Fibroblast of peridontal ligament (primary cell): ENCODE data around the gene KDR.

Experiments used
- DNase-seq: peaks from one replicate; pipeline ENCODE4 v3.0.0-alpha.2; 2010; ENCODE audit errors: extremely low read depth

Gene KDR

GRCh38 chr4:55079451-55080173, 45.8 kb downstream of the KDR start:
- no peak for DNase-seq

GRCh38 chr4:55078987-55079386, 46.4 kb downstream of the KDR start:
- DNase-seq: peak; percentile 30

GRCh38 chr4:55077577-55077976, 47.8 kb downstream of the KDR start:
- no peak for DNase-seq

- DNase-seq: no peak
Measured at GRCh38 chr4:55075823-55076716, 49.3 kb downstream of the KDR start.

- DNase-seq: no peak
Measured at GRCh38 chr4:55075376-55075775, 50.0 kb downstream of the KDR start.

GRCh38 chr4:55074386-55074785, 51.0 kb downstream of the KDR start:
- no peak for DNase-seq

- DNase-seq: no peak
Measured at GRCh38 chr4:55071951-55072350, 53.4 kb downstream of the KDR start.

GRCh38 chr4:55069248-55069647, 56.1 kb downstream of the KDR start:
- no peak for DNase-seq

GRCh38 chr4:55068522-55068921, 56.9 kb downstream of the KDR start:
- no peak for DNase-seq

- DNase-seq: no peak
Measured at GRCh38 chr4:55066018-55066417, 59.4 kb downstream of the KDR start.

GRCh38 chr4:55055529-55055928, 69.9 kb downstream of the KDR start:
- no peak for DNase-seq

GRCh38 chr4:55051532-55051931, 73.9 kb downstream of the KDR start:
- no peak for DNase-seq

GRCh38 chr4:55050418-55050950, 74.9 kb downstream of the KDR start:
- DNase-seq: no peak

GRCh38 chr4:55038176-55038890, 87.1 kb downstream of the KDR start:
- no peak for DNase-seq

GRCh38 chr4:55037728-55038127, 87.7 kb downstream of the KDR start:
- no peak for DNase-seq

- DNase-seq: no peak
Measured at GRCh38 chr4:55036405-55036804, 89.0 kb downstream of the KDR start.

GRCh38 chr4:55035892-55036291, 89.5 kb downstream of the KDR start:
- DNase-seq: no peak

GRCh38 chr4:55033296-55033695, 92.1 kb downstream of the KDR start:
- DNase-seq: no peak

- DNase-seq: no peak
Measured at GRCh38 chr4:55032788-55033187, 92.6 kb downstream of the KDR start.

GRCh38 chr4:55032179-55032578, 93.2 kb downstream of the KDR start:
- DNase-seq: no peak

GRCh38 chr4:55031158-55031557, 94.2 kb downstream of the KDR start:
- no peak for DNase-seq

- no peak for DNase-seq
Measured at GRCh38 chr4:55030589-55030988, 94.8 kb downstream of the KDR start.
